Ectodermal cell (in vitro differentiated cells): ENCODE measurements around the gene MEX3A.
"Not testable (repeated sequence)": the region's sequence is repeated elsewhere in the genome, so short reads cannot be mapped to it uniquely, and the experiment has no call there.

Experiments used
- H3K27ac ChIP-seq: 2 replicates; pipeline ENCODE4 v1.7.0; 2013; ENCODE audit warnings: mild to moderate bottlenecking, low read depth, low read length; ENCODE audit not compliant: insufficient read depth, poor library complexity, severe bottlenecking
- H3K27me3 ChIP-seq: 2 replicates; pipeline ENCODE4 v1.7.0; 2013; ENCODE audit warnings: mild to moderate bottlenecking, low read length; ENCODE audit not compliant: insufficient read depth, control insufficient read depth, poor library complexity, severe bottlenecking
- H3K36me3 ChIP-seq: one replicate; pipeline ENCODE4 v1.7.0; 2013; ENCODE audit warnings: low read length; ENCODE audit not compliant: control insufficient read depth, insufficient read depth
- H3K4me1 ChIP-seq: one replicate; pipeline ENCODE4 v1.7.0; 2013; ENCODE audit warnings: low read length; ENCODE audit not compliant: control insufficient read depth, insufficient read depth
- H3K4me3 ChIP-seq: 2 replicates; pipeline ENCODE4 v1.7.0; 2013; ENCODE audit warnings: low read depth, low read length, control low read depth; ENCODE audit not compliant: insufficient read depth
- H3K9me3 ChIP-seq: 2 replicates; pipeline ENCODE4 v1.7.0; 2013; ENCODE audit warnings: mild to moderate bottlenecking, low read length, moderate library complexity; ENCODE audit not compliant: control insufficient read depth
- WGBS, 2 experiments: methylation state at CpG; one replicate each; pipeline ENCODE4 v1.1.7; 2013; ENCODE audit warnings: missing lambda C conversion rate in 2 of 2; 5-methylcytosine and 5-hydroxymethylcytosine counted together

Gene MEX3A

DNA sequence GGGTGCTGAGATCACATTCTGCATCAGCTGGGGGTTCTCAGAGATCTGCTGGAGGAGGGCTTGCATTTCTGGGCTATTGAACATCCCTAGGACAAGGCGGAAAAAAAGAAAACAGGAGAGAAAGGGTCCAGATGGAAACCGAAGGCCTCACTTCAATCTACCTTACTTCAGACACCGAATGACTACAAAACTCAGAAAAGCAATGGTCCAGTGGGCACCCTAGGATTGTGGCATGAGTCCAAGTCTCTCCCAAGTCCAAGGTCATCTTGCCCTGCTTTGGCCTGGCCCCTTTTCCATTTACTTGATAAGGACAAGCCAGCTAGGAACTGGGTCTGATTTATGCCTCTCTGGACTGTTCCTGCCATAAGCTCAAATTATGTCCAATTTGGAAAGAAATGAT lies 39.4 kb downstream of the MEX3A start:
- no peaks in the 10 kb centered on the region for H3K27me3 ChIP-seq
- no peaks in the 10 kb centered on the region for H3K9me3 ChIP-seq
- no peak overlapping the region for H3K4me3 ChIP-seq
- H3K36me3 ChIP-seq, result peaks cover 57% of the 10 kb centered on the region
- 91 to 100% methylated on average over 3 of the region's 3 CpGs for WGBS, 2 experiments
- H3K27ac ChIP-seq, result no peak overlapping the region
- no peaks in the 10 kb centered on the region for H3K4me1 ChIP-seq

DNA sequence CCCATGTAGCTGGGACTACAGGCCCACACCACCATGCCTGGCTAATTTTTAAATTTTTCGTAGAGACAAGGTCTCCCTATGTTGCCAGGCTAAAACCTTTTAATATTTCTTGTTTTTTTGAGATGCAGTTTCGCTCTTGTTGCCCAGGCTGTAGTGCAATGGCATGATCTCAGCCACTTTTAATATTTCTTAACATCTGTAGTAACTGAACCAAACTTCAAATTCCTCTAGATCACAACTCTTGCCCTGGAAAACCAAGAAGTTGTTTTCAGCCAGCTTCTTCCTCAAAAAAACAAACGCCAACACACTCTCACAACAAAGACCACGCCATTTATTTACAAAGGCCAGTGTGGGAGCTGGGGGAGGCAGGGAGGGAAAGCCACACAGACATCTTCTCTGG lies 47.3 kb downstream of the MEX3A start:
- H3K4me1 ChIP-seq, H3K27me3 ChIP-seq, H3K4me3 ChIP-seq, H3K9me3 ChIP-seq, H3K27ac ChIP-seq: not testable (repeated sequence)
- WGBS, 2 experiments, result 88 to 96% methylated on average over 2 of the region's 4 CpGs
- H3K36me3 ChIP-seq, result peaks cover 13% of the 10 kb centered on the region

DNA sequence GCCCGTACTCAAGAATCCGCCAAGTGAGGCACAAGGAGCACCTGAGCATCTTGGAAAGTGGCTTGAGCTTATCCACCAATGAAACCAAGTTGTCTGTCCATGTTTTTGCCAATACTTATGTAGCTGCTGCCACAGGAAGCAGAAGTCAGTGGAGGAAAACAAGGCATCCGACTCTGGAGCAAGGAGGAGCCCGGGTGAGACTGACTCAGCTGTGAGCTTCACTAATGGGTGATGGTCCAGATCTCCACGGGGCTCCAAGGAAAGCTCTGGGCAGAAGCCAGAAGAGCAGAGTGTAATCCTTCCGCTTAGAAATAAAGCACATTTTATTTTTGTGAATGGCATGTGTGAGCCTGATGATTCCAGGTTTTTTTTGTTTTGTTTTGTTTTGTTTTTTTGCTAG lies 49.3 kb downstream of the MEX3A start:
- Histone ChIP-seq H3K4me1 (no peaks in the 10 kb centered on the region), H3K4me3 (no peak overlapping the region), H3K36me3 (peaks cover 2% of the 10 kb centered on the region), H3K27ac (no peak overlapping the region), H3K9me3 (no peaks in the 10 kb centered on the region), H3K27me3 (no peaks in the 10 kb centered on the region)
- WGBS, 2 experiments, result 91 to 94% methylated on average over 6 of the region's 6 CpGs

DNA sequence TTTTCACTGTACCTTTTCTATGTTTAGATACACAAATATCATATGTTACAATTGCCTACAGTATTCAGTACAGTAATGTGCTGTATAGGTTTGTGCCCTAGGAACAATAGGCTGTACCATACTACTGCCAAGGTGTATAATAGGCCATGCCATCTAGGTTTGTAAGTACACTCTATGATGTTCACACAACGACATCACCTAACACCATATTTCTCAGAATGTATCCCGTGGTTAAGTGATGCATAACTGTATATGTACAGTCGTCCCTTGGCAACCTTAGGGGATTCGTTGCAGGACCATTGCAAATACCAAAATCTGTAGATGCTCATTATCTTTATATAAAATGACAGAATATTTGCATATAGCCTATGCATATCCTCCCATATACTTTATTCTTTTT lies 55.7 kb downstream of the MEX3A start:
- WGBS, 2 experiments, result 87 to 93% methylated on average over 4 of the region's 4 CpGs
- Histone ChIP-seq H3K4me3 (no peak overlapping the region), H3K36me3 (no peaks in the 10 kb centered on the region), H3K4me1 (no peaks in the 10 kb centered on the region), H3K9me3 (no peaks in the 10 kb centered on the region), H3K27ac (no peak overlapping the region), H3K27me3 (peaks cover 7% of the 10 kb centered on the region)

DNA sequence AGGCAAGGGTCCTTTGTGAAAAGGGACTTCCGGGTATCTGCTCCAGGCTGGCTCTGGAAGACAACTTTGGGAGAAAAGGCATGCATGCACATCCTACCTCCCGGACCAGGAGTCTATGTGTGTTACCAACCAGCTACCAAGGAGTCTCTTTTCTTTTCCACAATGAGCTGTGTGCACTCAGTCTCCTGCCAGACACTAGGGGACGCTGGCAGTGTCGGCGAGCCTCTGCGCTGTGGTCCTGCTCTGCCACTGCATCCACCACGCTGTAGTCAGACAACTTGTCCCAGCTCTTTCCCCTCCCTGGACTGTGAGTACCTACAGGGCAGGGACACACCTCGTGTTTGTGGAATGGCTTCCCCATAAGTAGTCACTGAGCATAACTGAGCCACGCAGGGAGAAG lies 56.4 kb downstream of the MEX3A start:
- 15 to 18% methylated on average over 9 of the region's 9 CpGs for WGBS, 2 experiments
- no peaks in the 10 kb centered on the region for H3K4me1 ChIP-seq
- no peaks in the 10 kb centered on the region for H3K36me3 ChIP-seq
- H3K4me3 ChIP-seq, result no peak overlapping the region
- H3K27me3 ChIP-seq, result peaks cover 7% of the 10 kb centered on the region
- H3K9me3 ChIP-seq, result no peaks in the 10 kb centered on the region
- no peak overlapping the region for H3K27ac ChIP-seq

DNA sequence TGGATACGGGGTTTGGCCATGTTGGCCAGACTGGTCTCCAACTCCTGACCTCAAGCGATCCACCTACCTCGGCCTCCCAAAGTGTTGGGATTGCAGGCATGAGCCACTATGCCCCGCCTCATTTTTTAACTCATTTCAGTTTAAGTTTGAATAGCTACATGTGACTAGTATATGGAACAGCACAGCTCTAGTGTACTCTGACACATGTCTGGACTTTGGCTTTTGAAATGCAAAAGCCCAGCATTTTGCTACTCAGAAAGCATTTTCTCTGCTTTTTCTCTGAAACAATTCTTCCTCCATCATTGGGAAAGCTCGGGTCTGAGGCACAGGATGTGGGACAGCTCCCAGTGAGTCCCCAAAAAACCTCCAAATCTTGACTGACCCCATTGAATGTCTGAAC lies 57.5 kb downstream of the MEX3A start:
- Histone ChIP-seq H3K27me3 (peaks cover 7% of the 10 kb centered on the region), H3K27ac (no peak overlapping the region), H3K4me3 (no peak overlapping the region), H3K36me3 (no peaks in the 10 kb centered on the region), H3K9me3 (no peaks in the 10 kb centered on the region), H3K4me1 (peaks cover 3% of the 10 kb centered on the region)
- WGBS, 2 experiments, result 91 to 95% methylated on average over 5 of the region's 5 CpGs
